ENCODE measurements around the gene ADGRB3. TPM values are rescaled to one million over a fixed set of nuclear protein-coding genes. Genes with fewer than 3 reads are reported as not detected.

ADGRB3 gene
- total RNA-seq, 1 donor from 2014 or later, result 1.5 TPM

DNA sequence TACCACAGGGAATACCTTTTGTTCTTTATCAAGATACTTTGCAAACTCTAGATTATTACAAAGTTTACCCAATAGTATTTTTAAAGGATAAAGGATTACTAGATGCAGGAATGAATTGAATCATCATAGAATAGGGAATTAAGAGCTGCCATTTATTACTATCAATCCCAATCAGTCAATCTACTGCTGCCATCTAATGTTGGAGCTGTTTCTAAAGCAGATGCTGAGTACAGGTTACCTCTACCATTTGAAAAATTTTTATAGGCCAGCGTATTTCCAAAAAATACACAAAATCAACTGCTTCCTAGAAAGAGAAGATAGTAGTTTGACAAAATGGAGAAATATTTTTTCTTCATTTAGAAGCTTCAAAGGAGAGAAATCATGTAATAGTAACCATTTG, 520.4 kb downstream of the ADGRB3 start:
- intact Hi-C loops (cut with micrococcal nuclease), result no loop called here

DNA sequence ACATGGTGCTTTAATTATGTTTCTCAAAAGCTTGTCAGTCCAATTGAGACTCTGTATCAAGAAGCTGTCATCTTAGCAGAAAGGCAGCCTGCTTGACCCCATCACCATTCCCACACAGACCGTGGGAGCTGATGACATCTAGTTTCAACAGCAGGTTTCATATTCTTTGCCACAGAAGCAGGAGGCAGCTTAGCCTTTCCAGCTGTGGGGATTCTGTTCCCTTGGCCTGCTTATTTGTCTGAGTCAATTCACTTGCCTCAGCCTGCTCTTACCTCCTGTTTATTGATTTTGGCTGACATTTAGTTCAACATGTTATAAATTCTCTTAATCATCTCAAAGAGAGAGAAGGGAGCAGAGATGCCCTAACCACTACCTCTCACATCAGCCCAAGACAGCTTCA, 527.7 kb downstream of the ADGRB3 start:
- TF ChIP-seq, protein P1, sequence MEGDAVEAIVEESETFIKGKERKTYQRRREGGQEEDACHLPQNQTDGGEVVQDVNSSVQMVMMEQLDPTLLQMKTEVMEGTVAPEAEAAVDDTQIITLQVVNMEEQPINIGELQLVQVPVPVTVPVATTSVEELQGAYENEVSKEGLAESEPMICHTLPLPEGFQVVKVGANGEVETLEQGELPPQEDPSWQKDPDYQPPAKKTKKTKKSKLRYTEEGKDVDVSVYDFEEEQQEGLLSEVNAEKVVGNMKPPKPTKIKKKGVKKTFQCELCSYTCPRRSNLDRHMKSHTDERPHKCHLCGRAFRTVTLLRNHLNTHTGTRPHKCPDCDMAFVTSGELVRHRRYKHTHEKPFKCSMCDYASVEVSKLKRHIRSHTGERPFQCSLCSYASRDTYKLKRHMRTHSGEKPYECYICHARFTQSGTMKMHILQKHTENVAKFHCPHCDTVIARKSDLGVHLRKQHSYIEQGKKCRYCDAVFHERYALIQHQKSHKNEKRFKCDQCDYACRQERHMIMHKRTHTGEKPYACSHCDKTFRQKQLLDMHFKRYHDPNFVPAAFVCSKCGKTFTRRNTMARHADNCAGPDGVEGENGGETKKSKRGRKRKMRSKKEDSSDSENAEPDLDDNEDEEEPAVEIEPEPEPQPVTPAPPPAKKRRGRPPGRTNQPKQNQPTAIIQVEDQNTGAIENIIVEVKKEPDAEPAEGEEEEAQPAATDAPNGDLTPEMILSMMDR (IDR thresholded peaks at IDR 0.05; ENCODE audit: borderline replicate concordance), result no peak
- intact Hi-C loops (cut with micrococcal nuclease), result no loop called here
- H3K4me1 ChIP-seq, result peaks cover 12% of the 10 kb centered on the region
- H3K36me3 ChIP-seq, result no peaks in the 10 kb centered on the region
- no peak overlapping the region for H3K4me3 ChIP-seq
- DNase-seq, result no peak
- no peaks in the 10 kb centered on the region for H3K27me3 ChIP-seq (ENCODE audit: low read depth)
- H3K27ac ChIP-seq (replicated peaks), result no peak overlapping the region
- peaks cover 8% of the 10 kb centered on the region for H3K9me3 ChIP-seq (replicated peaks)

More for the DNA sequence above, 520.4 kb downstream of the ADGRB3 start:
- Histone ChIP-seq H3K27me3 (ENCODE audit: low read depth) (no peaks in the 10 kb centered on the region), H3K4me3 (no peak overlapping the region), H3K4me1 (no peaks in the 10 kb centered on the region), H3K27ac (replicated peaks) (no peak overlapping the region), H3K36me3 (no peaks in the 10 kb centered on the region), H3K9me3 (replicated peaks) (no peaks in the 10 kb centered on the region)
- TF ChIP-seq, protein P1 (IDR thresholded peaks at IDR 0.05; ENCODE audit: borderline replicate concordance), result no peak
- no peak for DNase-seq

DNA sequence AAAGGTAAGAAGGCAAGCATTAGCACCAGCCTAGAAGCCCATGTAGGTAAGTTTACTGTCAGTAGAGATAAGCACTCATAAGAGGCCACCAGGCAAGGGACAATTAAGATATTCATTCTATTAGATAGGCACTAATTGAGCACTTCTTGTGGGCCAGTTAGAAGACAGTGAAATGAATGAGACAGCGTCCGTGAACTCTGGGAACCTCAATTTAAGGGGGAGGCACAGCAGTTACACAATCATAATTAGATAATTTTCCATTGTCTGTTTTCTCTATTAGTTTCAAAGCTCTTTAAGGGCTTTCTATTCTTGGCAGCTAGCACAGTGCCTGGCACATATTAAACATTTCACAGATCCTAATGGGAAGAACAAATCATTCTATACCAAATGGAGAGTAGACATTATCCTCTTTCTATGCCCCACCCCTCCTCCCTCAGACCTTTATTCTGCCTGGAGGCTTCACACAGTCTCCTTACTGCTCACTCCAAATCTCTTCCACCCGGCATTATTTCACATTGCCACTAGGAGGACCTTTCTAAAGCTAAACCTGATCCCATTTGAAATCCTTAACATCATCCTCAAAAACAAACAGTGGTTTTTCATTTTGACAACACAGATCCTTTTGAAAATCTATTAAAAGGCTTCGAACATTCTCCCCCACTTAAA, 529.6 kb downstream of the ADGRB3 start:
- no peak for DNase-seq
- no peak overlapping the region for H3K4me3 ChIP-seq
- no peaks in the 10 kb centered on the region for H3K27me3 ChIP-seq (ENCODE audit: low read depth)
- no peaks in the 10 kb centered on the region for H3K36me3 ChIP-seq
- peaks cover 12% of the 10 kb centered on the region for H3K4me1 ChIP-seq
- H3K9me3 ChIP-seq (replicated peaks), result peaks cover 8% of the 10 kb centered on the region
- intact Hi-C loops (cut with micrococcal nuclease), result no loop called here
- no peak overlapping the region for H3K27ac ChIP-seq (replicated peaks)
- TF ChIP-seq, protein P1 (IDR thresholded peaks at IDR 0.05; ENCODE audit: borderline replicate concordance), result peak; percentile 44

DNA sequence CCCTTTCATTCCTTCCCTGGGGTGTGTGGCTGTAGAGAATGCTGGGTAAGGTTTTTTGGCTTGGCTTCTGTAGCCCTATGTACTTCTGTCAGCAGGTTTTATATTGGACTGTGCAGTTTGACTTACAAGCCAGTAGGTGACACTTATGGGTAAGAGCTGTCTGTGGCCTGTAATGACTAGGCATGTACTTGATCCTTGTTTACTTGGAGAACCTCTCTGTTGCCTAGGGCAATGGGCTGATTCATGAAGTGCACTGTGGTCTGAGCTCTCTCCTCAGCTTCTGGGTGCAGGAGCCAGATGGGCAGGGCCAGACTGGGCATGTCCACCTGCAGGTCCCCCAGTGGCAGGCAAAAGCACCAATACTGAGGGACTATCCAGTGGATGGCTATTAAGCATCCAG, 544.6 kb downstream of the ADGRB3 start:
- intact Hi-C loops (cut with micrococcal nuclease), result no loop called here
- TF ChIP-seq, protein P1 (IDR thresholded peaks at IDR 0.05; ENCODE audit: borderline replicate concordance), result no peak
- DNase-seq, result no peak
- Histone ChIP-seq H3K4me1 (no peaks in the 10 kb centered on the region), H3K4me3 (no peak overlapping the region), H3K27ac (replicated peaks) (no peak overlapping the region), H3K27me3 (ENCODE audit: low read depth) (no peaks in the 10 kb centered on the region), H3K36me3 (no peaks in the 10 kb centered on the region), H3K9me3 (replicated peaks) (peaks cover 11% of the 10 kb centered on the region)

DNA sequence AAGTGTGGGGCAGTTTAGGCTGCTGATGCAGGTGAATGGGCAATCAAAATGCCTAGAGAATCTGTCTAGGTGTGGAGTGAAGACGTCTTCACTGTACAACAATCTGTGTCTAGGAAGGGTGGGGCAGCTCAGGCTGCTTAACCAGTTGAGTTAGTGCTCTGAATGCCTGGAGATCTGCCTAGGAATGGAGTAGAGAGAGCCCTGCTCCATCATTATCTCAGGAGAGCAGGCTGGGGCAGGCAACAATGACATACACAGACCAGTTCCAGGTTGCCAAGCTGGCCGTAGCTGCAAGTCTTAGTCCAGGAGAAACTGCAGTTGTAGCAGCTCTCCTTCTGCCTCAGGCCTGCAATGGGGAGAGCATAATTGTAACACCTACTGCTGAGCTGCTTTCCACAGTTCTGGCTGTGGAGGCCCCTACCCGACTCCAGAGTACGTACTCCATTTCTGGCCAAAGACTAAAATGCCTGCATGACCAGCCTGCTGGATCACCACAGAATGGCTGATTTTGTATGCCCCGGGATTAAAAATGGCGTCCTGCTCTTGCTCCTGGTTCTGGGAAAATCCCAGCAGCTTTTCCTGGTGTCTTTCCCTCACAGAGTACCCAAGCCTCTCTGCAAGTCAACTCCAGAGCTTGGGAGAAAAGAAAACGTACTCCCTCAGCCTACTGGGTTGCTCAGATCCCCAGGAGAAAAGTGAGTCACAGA, 545.4 kb downstream of the ADGRB3 start:
- Histone ChIP-seq H3K27ac (replicated peaks) (no peak overlapping the region), H3K36me3 (no peaks in the 10 kb centered on the region), H3K9me3 (replicated peaks) (peaks cover 11% of the 10 kb centered on the region), H3K27me3 (ENCODE audit: low read depth) (no peaks in the 10 kb centered on the region), H3K4me1 (no peaks in the 10 kb centered on the region), H3K4me3 (no peak overlapping the region)
- intact Hi-C loops (cut with micrococcal nuclease), result no loop called here
- TF ChIP-seq, protein P1 (IDR thresholded peaks at IDR 0.05; ENCODE audit: borderline replicate concordance), result no peak
- DNase-seq, result no peak
